ENCODE measurements around the gene NPM1.

NPM1 gene

GRCh38 chr5:171450423-171451331 lies 63.0 kb downstream of the NPM1 start:
- DNase-seq (ENCODE audit: low read depth in 2 of 2): no peak

GRCh38 chr5:171451421-171451820 lies 63.8 kb downstream of the NPM1 start:
- no peak for DNase-seq (ENCODE audit: low read depth in 2 of 2)

GRCh38 chr5:171453056-171453725 lies 65.5 kb downstream of the NPM1 start:
- DNase-seq (ENCODE audit: low read depth in 2 of 2): no peak

GRCh38 chr5:171453988-171454387 lies 66.3 kb downstream of the NPM1 start:
- no peak for DNase-seq (ENCODE audit: low read depth in 2 of 2)

- no peak for DNase-seq (ENCODE audit: low read depth in 2 of 2)
These were observed 66.9 kb downstream of the NPM1 start for GRCh38 chr5:171454549-171454948.

- no peak for DNase-seq (ENCODE audit: low read depth in 2 of 2)
These were observed 67.9 kb downstream of the NPM1 start for GRCh38 chr5:171455522-171455921.

- DNase-seq (ENCODE audit: low read depth in 2 of 2): no peak
These were observed 69.7 kb downstream of the NPM1 start for GRCh38 chr5:171457208-171457981.

- DNase-seq (ENCODE audit: low read depth in 2 of 2): no peak
These were observed 72.2 kb downstream of the NPM1 start for GRCh38 chr5:171459839-171460238.

Measured in stimulated activated CD4-positive, alpha-beta T cell treated with anti-CD3 and anti-CD28 coated beads, Interleukin-1b, Interleukin-23, amount 100 ng/mL, for 1 hour (primary cell).